Left ventricle myocardium inferior (tissue), 1 donor: Measurements from ENCODE around the gene DENND6A. TPM values are rescaled to one million over a fixed set of nuclear protein-coding genes. Genes with fewer than 3 reads are reported as not detected.

Source experiments
- DNase-seq: peaks from one replicate; pipeline ENCODE4 v3.0.0-alpha.2; 2020
- H3K27ac ChIP-seq: fragments of 200-600 bp; replicated peaks from 2 replicates; pipeline ENCODE4 v1.8.0; 2021
- H3K27me3 ChIP-seq: fragments of 200-600 bp; 2 replicates; pipeline ENCODE4 v1.8.0; 2021; ENCODE audit warnings: low read depth
- H3K36me3 ChIP-seq: fragments of 200-600 bp; 2 replicates; pipeline ENCODE4 v1.8.0; 2021
- H3K4me1 ChIP-seq: fragments of 200-600 bp; 2 replicates; pipeline ENCODE4 v1.8.0; 2021
- H3K4me3 ChIP-seq: fragments of 200-600 bp; 2 replicates; pipeline ENCODE4 v1.8.0; 2021; ENCODE audit warnings: mild to moderate bottlenecking, moderate library complexity
- H3K9me3 ChIP-seq: fragments of 200-600 bp; replicated peaks from 2 replicates; pipeline ENCODE4 v1.8.0; 2021
- CTCF ChIP-seq: fragments of 200-600 bp; IDR thresholded peaks from 2 replicates; pipeline ENCODE4 v1.8.0; 2021; ENCODE audit warnings: antibody characterized with exemption, mild to moderate bottlenecking, borderline replicate concordance
- intact Hi-C: fragments of 100-400 bp; cut with micrococcal nuclease; formaldehyde crosslinking; loops from one replicate; pipeline ENCODE4 v1.11.0; 2022
- total RNA-seq: library from RNA; stranded (reverse); fragmentation: NEBNext Ultra II Directional; extraction: Animal tissue kit (Norgen Biotek cat#: 25700); gene quantifications from one replicate; pipeline ENCODE4 v1.2.1, GENCODE V29; 2021
- donor health status: DM: no; HTN: yes; CAD: no; lungs with severe emphysema.

Gene DENND6A
- total RNA-seq, 1 donor from 2014 or later = 14.7 TPM

GRCh38 chr3:57682284-57682683 lies 10.6 kb downstream of the DENND6A start:
- TF ChIP-seq CTCF = no peak

GRCh38 chr3:57681691-57682090 lies 11.2 kb downstream of the DENND6A start:
- DNase-seq = no peak
- no peak for TF ChIP-seq CTCF
- peaks cover 13% of the 10 kb centered on the region for H3K36me3 ChIP-seq
- H3K4me1 ChIP-seq = peaks cover 50% of the 10 kb centered on the region
- H3K27ac ChIP-seq = no peak overlapping the region
- no peak overlapping the region for H3K4me3 ChIP-seq
- intact Hi-C loops = no loop called here
- H3K9me3 ChIP-seq = no peaks in the 10 kb centered on the region
- no peaks in the 10 kb centered on the region for H3K27me3 ChIP-seq

More at GRCh38 chr3:57682284-57682683, 10.6 kb downstream of the DENND6A start:
- intact Hi-C loops = no loop called here
- peaks cover 56% of the 10 kb centered on the region for H3K4me1 ChIP-seq
- no peak for DNase-seq
- H3K27me3 ChIP-seq = no peaks in the 10 kb centered on the region
- H3K9me3 ChIP-seq = no peaks in the 10 kb centered on the region
- H3K4me3 ChIP-seq = no peak overlapping the region
- peaks cover 13% of the 10 kb centered on the region for H3K36me3 ChIP-seq
- H3K27ac ChIP-seq = no peak overlapping the region

GRCh38 chr3:57680046-57680445 lies 12.8 kb downstream of the DENND6A start:
- no peaks in the 10 kb centered on the region for H3K27me3 ChIP-seq

GRCh38 chr3:57675530-57675929 lies 17.3 kb downstream of the DENND6A start:
- DNase-seq = no peak
- no peak for TF ChIP-seq CTCF
- H3K27ac ChIP-seq = no peak overlapping the region
- H3K9me3 ChIP-seq = no peaks in the 10 kb centered on the region
- intact Hi-C loops = no loop called here
- H3K36me3 ChIP-seq = peaks cover 23% of the 10 kb centered on the region
- no peak overlapping the region for H3K4me3 ChIP-seq
- H3K4me1 ChIP-seq = peaks cover 68% of the 10 kb centered on the region
- H3K27me3 ChIP-seq = no peaks in the 10 kb centered on the region

More at GRCh38 chr3:57680046-57680445, 12.8 kb downstream of the DENND6A start:
- TF ChIP-seq CTCF = no peak
- Histone ChIP-seq H3K9me3 (no peaks in the 10 kb centered on the region), H3K4me1 (peaks cover 56% of the 10 kb centered on the region), H3K4me3 (no peak overlapping the region), H3K36me3 (peaks cover 13% of the 10 kb centered on the region), H3K27ac (no peak overlapping the region)
- DNase-seq = no peak
- intact Hi-C loops = no loop called here

GRCh38 chr3:57673156-57673555 lies 19.7 kb downstream of the DENND6A start:
- peak overlapping the region; percentile 37 for H3K27ac ChIP-seq
- no peak for TF ChIP-seq CTCF

More at GRCh38 chr3:57673156-57673555, 19.7 kb downstream of the DENND6A start:
- Histone ChIP-seq H3K4me1 (peaks cover 44% of the 10 kb centered on the region), H3K4me3 (no peak overlapping the region), H3K36me3 (peaks cover 19% of the 10 kb centered on the region), H3K9me3 (no peaks in the 10 kb centered on the region), H3K27me3 (no peaks in the 10 kb centered on the region)
- DNase-seq = no peak
- intact Hi-C loops = no loop called here
